C4-2B (cell line): ENCODE measurements around the gene CCDC85C.

Experiments
- H3K27ac ChIP-seq: fragments of 450-650 bp; 2 replicates; pipeline ENCODE4 v1.5.1; 2017
- ZFX ChIP-seq: fragments of 450-650 bp; IDR thresholded peaks from 2 replicates; pipeline ENCODE4 v1.6.1; 2017
- TF ChIP-seq, protein P1 (sequence below): fragments of 450-650 bp; conservative IDR thresholded peaks from 2 replicates; pipeline ENCODE4 v1.5.1; 2017; ENCODE audit warnings: mild to moderate bottlenecking

Gene CCDC85C

DNA sequence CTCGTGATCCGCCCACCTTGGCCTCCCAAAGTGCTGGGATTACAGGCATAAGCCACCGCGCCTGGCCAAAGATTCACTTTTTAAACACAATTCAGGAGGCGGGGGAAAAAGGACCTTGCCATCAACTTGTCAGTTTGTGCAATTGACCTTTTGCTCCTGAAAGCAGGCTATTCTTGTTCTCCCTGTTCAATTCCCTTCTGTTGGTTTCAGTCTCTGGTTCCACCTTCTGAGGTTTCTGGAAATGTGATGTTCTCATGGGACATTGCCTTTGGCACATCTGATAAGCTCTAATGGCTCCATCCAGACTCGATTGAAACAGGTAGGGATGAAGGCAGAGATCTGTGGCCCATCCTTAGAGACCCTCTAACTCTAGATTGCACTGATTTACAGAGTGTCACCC lies 17.9 kb upstream of the CCDC85C start:
- TF ChIP-seq, protein P1, sequence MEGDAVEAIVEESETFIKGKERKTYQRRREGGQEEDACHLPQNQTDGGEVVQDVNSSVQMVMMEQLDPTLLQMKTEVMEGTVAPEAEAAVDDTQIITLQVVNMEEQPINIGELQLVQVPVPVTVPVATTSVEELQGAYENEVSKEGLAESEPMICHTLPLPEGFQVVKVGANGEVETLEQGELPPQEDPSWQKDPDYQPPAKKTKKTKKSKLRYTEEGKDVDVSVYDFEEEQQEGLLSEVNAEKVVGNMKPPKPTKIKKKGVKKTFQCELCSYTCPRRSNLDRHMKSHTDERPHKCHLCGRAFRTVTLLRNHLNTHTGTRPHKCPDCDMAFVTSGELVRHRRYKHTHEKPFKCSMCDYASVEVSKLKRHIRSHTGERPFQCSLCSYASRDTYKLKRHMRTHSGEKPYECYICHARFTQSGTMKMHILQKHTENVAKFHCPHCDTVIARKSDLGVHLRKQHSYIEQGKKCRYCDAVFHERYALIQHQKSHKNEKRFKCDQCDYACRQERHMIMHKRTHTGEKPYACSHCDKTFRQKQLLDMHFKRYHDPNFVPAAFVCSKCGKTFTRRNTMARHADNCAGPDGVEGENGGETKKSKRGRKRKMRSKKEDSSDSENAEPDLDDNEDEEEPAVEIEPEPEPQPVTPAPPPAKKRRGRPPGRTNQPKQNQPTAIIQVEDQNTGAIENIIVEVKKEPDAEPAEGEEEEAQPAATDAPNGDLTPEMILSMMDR = no peak
- TF ChIP-seq ZFX = no peak
- no peak overlapping the region for H3K27ac ChIP-seq

DNA sequence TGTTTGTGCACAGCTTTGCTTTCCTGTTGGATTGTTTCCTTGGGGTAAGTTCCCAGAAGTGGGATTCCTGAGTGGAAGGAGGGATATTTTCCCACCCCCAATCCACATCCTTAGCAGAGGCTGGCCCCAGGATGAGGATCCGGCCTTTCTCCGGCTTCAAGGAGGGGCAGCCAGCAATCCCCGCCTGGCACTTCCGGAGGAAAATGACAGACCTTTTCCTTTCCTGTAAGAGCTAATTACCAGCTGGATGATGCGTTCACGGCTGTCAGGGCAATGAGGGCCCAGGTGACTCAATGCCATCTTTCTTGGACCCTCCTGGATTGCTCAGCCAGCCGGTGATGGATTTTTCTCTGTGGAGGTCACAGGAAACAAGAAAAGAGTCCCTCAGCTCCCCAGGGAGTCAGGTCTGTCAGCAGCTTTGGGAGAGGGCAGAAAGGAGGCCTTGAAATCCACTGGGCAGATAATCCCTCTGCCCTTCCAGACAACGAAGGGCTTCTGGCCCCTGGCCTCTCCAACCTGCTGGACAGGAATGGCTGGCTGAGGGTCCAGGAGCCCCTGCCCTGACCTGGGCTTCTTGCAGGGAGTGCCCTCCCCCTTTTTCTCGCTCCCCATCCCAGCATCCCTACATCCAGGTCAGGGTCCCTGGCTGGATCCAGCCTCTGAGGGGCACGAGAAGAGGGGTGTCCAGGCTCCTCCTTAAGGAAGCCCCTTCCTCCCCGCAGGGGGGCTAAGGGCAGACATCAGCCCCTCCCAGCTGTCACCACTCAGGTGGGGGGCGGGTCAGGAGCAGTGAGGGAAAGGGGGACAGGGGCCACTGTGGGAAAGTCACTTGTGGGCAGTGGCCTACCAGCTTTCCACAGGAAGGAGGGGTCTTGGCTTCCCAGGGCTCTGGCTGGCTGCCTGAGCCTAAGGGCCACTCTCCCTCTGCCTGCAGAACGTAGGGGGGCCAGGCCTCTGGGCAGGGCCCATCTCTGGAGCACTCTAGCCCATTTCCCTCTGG lies 16.1 kb upstream of the CCDC85C start:
- TF ChIP-seq, protein P1 = no peak
- no peak for TF ChIP-seq ZFX

DNA sequence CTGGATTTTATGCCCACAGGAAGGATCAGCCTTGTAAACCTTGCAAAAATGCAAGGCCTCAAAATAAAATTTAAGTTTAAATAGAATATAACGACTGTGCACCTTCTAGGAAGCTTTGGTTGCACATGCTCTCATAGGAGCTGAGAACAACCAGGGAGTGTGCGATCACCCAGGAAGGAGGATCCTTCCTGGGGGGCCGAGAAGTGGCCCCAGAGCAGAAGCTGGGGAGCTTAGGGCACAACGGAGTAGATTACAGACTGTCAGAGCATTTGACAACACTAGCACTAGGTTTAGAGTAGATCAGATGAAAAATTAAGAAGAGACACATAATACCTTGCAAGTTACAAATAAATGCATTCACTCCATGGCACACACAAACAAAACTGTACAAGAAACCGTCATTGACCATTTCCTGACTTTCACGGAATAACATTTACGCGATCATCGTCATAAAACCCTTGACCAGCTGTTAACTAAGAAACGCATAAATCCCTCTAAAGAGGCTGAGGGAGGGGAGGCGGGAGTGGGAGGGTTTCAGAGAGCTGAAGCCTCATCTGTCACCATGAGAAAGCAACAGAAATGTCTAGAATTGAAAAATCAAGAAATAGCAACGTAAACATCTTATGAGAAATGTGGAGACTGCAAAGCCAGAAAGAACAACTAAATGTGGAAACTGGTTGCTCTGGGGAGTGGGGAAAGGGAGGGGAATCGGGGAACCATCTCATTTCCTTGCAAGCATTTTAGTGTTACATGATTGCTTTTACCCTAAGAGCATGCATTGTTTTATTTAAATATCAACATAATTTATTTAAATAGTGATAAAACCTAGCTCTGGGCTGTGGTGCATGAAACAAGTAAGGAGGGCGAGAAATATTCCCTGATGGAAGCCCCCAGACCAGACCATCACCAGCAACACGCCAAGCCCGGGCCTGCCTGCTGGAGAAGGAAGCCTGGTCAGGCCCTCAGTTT lies 13.1 kb upstream of the CCDC85C start:
- no peak overlapping the region for H3K27ac ChIP-seq
- no peak for TF ChIP-seq ZFX
- TF ChIP-seq, protein P1 = no peak

More for the DNA sequence above, 16.1 kb upstream of the CCDC85C start:
- H3K27ac ChIP-seq = no peak overlapping the region

DNA sequence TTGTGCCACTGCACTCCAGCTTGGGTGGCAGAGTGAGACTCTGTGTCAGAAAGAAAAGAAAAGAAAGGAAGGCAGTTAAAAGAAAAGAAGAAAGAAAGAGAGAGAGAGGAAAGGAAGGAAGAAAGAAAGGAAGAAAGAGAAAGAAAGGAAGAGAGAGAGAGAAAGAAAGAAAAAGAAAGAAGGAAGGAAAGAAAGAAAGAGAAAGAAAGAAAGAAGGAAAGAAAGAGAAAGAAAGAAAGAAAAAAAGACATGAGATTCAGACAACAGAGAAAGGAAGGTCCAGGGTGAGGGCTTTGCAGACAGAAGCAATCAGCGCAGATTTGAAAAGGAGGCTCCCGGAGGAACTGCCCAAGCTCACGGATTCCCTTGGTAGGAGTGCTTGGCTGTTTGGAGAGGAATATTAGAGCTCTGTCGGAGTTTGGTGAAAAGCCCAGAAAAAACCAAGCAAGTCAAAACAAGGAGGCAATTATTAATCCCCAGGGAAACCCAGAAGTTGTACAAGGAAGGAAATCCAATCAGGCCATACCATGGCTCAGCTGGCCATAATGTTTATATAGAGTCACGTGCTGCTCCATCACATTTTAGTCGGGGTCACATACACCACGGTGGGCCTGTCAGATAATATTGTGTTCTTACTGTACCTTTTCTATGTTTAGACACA lies 11.6 kb upstream of the CCDC85C start:
- TF ChIP-seq, protein P1 = no peak
- TF ChIP-seq ZFX = no peak
- H3K27ac ChIP-seq = no peak overlapping the region

DNA sequence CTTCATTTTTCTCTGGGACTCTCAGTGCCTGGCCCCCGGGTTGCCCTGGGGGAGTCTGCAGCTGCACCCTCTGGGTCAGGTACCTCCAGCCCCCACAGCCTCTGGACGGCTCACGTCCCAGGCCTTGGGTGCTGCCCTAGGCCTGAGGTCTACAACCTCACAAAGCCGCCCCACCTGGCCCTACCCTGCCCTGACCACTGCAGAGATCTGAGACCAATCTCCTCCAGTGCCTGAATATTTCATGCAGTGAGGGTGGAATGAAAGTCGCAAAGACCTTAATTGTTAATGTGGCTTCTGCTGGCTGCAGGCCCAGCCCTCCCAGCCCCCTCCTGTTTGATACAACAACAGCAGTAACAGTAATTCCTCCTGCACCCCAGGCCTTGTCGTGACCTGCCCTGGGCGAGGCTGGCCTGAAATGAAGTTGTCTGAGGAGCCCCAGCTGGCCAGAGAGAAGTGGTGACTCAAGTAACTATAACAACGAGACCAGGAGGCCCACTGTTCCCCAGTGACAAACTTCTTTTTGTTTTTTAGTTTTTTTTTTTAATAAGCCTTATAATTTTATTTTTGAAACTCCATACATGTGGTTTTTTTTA lies 8.8 kb upstream of the CCDC85C start:
- no peak overlapping the region for H3K27ac ChIP-seq
- TF ChIP-seq ZFX = no peak
- TF ChIP-seq, protein P1 = no peak

DNA sequence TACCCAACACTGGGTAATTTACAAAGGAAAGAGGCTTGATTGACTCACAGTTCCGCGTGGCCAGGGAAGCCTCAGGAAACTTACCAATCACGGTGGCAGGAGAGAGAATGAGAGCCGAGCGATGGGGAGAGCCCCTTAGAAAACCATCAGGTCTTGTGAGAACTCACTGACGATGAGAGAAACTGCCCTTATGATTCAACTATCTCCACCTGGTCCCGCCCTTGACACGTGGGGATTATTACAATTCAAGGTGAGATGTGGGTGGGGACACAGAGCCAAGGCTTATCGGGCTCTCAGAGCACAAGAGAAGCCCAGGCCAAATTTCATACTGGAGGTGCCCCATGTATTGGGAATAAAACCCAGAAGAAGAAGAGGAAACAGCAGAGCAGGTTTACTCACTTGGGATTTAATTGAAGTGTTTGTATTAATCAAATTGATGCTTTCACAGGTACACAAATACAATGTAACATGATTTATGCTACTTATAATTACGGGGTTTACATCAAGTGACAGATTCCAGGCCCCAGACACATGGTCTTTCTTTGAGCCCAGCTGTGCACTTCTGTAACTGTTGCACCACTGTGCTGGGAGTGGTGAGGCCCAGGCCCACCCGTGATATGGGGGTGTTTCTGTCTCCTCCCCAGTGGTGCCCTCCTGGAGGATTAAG lies 8.2 kb upstream of the CCDC85C start:
- TF ChIP-seq ZFX = no peak
- TF ChIP-seq, protein P1 = no peak

More for the DNA sequence above, 8.2 kb upstream of the CCDC85C start:
- no peak overlapping the region for H3K27ac ChIP-seq
